Thyroid gland (tissue), 4 donors: ENCODE results near the gene GSG1L.

Experiments used
- CTCF ChIP-seq, 6 experiments: fragments of 200-600 bp in 3 of 6; fragments of 450-650 bp in 3 of 6; sonication (generic) in 3 of 6; IDR thresholded peaks; one replicate each; pipeline ENCODE4 v1.5.1; 2016 to 2019; ENCODE audit warnings: antibody characterized with exemption in 6 of 6, mild to moderate bottlenecking in 2 of 6, inconsistent platforms in 1 of 6, moderate library complexity in 1 of 6
- POLR2A ChIP-seq, 2 donors: fragments of 450-650 bp; IDR thresholded peaks; one replicate each; pipeline ENCODE4 v1.6.1; 2017; ENCODE audit warnings: antibody characterized with exemption in 2 of 2, mild to moderate bottlenecking in 2 of 2, moderate library complexity in 1 of 2

DNA sequence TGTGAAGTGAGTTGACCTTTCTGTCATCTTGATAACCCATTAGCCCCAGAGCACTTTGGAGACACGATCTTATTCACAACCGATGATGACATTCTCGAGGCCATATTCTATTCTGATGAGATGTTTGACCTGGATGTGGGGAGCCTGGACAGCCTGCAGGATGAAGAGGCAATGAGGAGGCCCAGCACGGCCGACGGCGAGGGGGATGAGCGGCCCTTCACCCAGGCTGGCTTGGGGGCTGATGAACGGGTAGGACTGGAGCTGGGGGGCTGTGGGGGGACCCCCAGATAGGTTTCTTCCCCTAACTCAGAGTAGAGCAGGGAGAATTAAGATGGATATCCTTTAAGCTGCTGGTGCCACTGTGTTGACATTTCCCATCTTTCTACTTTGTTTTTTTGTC is 311.8 kb downstream of the GSG1L start:
- TF ChIP-seq CTCF (IDR thresholded peaks at IDR 0.05) (no peak), POLR2A (IDR thresholded peaks at IDR 0.05) (no peak)
